SK-N-MC (cell line): ENCODE data around the gene ALPK1.

Experiments
- EZH2 ChIP-seq: fragments of 200-600 bp; sonication (generic); IDR thresholded peaks from one replicate; pipeline ENCODE4 v1.6.1; 2017; ENCODE audit warnings: antibody characterized with exemption
- FOXP2 ChIP-seq: optimal IDR thresholded peaks from 2 replicates; pipeline ENCODE3; 2011; ENCODE audit warnings: mild to moderate bottlenecking, moderate library complexity; ENCODE audit not compliant: insufficient read depth; ENCODE audit errors: extremely low read length, control extremely low read depth
- POLR2AphosphoS5 ChIP-seq: IDR thresholded peaks from 2 replicates; pipeline ENCODE4 v1.6.1; 2012; ENCODE audit warnings: mild to moderate bottlenecking, low read depth, low read length, borderline replicate concordance

DNA sequence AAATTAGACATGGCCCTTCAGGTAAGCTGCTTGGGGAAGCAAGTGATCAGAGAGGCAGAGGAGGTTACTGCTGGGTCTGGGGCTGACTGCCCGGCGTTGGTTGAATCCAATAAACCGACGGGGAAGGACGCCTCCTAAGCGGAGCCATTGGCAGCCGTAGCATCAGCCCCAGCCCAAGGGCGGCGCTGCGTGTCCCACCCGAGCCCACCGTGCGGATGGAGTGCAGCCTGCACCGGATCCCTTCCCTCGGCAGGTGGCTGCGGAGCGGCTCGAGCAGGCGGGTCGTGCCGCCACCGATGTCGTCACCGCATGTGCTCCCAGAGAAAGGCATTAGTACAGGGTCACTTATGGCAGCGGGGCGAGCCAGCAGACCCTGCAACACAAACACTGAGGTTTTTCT, 82.1 kb downstream of the ALPK1 start:
- TF ChIP-seq POLR2AphosphoS5 (no peak), EZH2 (no peak), FOXP2 (no peak)
